GM19463 (cell line): ENCODE data around the gene TRIM38.

Experiments
- ATAC-seq: cut with Tn5 transposase; IDR thresholded peaks from one replicate; pipeline ENCODE4 v1.9.1; 2021; ENCODE audit warnings: mild to moderate bottlenecking, moderate library complexity; ENCODE audit not compliant: unreplicated experiment

TRIM38 gene

DNA sequence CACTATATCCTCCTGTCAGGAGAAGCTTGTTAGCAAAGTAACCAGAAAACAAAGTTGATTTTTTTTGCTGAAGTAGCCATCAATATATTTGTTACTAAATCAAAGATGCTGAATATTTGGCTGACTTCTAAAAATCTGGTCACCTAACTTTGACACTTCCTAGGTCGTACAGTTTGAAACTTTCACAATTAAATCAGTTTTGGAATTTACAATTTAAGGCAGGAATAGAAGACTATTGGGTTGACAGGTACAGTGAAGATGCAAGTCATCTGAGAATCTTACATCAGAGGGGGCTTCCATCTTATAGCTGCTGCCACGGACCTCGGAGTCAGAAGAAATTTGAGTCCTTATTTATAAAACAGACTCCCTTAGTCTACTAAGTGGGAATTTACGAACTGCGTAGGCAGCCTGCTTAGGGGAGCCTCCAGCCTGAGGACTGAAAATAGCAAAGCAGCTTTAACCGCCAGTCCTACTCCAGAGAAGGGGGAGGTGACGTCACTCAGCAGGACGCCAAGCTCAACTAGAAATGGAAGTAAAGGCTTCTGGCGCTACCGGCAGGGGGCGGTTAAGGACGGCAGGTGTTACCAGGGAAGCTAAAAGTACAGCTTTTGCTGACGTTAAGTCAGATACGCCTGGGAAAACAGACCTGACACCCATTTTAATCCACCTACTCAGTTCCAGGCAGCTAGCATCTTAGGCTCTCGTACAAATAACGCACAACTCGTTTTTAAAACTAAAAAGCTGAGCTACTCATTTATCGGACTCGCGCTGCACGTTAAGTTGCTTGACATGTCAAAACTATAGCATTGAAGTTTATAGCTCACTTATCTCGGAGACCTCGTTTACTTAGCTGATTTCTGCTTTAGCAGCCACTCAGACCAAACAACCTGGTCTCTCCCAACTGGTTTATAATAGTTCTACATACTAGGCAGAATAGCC, 63.6 kb downstream of the TRIM38 start:
- peak; percentile 33 for ATAC-seq

GRCh38 chr6:26026833-26027490, 64.4 kb downstream of the TRIM38 start:
- ATAC-seq: peak; percentile 36

GRCh38 chr6:26027491-26028211, 65.0 kb downstream of the TRIM38 start:
- ATAC-seq: no peak

DNA sequence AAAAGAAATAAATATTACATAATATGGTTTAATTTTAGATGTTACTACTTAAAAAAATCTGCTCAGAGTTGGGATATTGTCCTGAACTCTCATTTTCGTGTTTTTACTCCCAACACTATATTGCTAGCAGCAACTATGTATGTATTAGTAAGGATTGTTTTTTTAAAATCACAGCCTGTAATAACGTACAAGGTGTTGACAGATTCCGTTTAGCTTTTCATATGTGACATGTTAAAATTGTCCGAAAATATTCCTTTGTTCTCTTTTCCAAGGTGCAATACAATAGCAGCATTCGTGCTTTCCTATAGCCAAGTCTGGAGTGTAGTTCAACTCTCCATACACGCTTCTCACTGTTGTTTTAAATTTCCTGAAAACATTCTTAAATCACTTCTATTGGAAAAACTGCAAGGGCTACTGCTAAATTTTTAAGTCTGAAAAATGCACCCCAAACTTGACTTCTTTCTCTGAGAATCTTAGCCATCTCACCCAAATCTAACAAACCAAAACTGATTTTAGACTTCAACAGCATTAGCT, 65.7 kb downstream of the TRIM38 start:
- ATAC-seq: no peak

DNA sequence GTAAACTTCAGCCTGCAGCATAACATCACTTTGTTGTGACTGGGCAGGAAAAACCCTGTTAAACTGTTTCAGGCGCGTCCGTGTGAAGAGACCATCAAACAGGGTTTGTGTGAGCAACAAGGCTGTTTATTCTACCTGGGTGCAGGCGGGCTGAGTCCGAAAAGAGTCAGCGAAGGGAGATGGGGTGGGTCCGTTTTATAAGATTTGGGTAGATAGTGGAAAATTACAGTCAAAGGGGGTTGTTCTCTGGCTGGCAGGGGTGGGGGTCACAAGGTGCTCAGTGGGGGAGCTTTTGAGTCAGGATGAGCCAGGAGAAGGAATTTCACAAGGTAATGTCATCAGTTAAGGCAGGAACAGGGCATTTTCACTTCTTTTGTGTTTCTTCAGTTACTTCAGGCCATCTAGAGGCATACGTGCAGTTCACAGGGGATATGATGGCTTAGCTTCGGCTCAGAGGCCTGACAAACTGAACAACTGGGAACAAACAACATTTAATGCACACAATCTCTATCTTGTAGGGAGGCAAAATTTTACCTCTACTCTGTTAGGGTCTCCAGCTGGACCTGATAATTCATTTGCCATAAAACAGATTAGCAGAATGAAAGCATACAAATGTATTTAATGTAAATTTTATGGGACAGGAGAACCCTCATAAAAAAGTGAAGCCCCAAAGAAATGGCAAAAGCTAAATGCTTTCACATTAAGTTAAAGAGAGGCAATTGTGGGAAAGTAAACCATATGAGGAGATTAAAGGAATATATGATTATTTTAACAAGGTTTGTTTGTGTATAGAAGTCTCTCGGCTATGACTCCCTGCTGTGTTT, 66.4 kb downstream of the TRIM38 start:
- no peak for ATAC-seq

DNA sequence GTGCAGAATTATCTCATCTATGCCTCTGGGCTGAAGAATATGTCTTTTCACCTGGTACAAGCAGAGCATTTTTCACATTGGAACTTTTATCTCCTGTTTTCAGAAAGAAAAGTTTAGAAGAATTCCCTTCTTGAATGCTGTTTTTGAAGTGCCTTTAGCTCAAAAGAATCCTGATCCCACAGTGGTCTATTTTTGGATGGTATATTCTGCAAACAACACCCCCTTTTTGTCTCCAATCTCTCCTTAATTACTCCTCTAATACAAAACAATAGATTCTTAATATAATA, 66.9 kb downstream of the TRIM38 start:
- no peak for ATAC-seq

DNA sequence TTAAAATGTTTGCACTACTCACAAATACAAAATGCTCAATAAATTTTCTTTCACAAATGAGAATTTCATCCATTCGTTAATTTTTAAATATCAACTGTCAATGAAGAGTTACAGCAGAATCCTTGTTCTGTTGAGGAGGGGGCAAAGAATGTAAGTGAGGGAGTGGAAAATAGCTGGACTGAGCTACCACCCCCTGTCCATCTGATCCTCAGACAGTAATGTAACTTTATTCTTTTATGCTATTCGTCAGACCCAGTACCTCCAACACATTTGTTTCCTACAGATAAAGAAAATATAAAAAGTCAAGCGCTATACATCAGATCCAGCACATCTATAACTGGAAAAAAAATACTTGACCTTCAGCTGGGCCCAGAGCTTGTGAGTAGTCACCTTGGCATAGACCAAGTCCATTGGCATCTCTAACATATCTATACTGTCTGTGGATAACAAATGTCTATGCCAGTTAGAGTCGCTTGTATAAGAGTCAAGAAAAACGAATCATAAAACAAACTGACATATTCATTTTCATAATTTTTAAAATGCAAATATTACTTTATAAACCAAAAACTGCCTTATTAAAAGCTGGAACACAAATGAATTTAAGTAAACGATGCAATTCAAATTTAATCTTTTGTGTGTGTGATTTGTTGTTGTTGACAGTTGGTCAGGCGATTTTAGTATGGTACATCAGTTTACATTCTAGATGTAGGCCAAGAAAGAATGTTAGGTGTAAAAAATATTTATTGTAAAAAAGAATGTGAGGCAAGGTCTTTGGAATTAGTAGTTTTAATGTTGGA, 67.5 kb downstream of the TRIM38 start:
- no peak for ATAC-seq

- ATAC-seq: no peak
These were observed 68.1 kb downstream of the TRIM38 start for GRCh38 chr6:26030716-26031115.

- no peak for ATAC-seq
These were observed 68.6 kb downstream of the TRIM38 start for GRCh38 chr6:26031151-26031594.

GRCh38 chr6:26031595-26032339, 69.2 kb downstream of the TRIM38 start:
- ATAC-seq: peak; percentile 50

DNA sequence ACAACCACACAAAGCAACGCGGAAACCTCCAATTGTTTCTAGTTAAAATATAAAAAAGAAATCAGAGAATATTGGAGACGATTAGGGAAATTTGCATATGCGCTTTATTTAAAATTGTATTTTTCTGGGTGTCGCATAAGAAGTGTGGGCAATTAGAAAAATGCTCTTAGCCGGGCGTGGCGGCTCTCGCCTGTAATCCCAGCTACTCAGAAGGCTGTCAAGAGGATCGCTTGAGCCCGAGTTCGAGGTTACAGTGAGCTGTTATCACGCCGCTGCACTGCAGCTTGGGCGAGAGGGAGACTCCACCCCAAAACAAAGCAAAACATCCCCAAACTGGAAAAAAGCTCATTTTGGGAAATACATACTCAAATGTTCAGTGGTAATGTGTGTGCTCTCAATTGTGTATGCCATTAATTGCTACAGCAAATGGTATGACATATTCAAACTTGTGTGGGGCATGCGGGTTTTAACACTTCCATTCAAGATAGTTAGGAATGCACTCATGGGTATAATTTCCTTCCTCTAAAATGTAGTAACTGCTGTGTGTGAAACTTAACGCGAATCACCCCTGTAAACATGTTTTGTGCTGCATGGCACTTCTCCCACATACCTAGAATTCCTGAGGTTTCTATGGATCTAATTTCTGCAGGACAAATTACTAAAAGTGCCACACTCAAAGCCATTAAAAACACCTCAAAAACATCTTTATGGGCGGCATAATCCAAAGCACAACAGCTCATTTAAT, 69.9 kb downstream of the TRIM38 start:
- no peak for ATAC-seq

DNA sequence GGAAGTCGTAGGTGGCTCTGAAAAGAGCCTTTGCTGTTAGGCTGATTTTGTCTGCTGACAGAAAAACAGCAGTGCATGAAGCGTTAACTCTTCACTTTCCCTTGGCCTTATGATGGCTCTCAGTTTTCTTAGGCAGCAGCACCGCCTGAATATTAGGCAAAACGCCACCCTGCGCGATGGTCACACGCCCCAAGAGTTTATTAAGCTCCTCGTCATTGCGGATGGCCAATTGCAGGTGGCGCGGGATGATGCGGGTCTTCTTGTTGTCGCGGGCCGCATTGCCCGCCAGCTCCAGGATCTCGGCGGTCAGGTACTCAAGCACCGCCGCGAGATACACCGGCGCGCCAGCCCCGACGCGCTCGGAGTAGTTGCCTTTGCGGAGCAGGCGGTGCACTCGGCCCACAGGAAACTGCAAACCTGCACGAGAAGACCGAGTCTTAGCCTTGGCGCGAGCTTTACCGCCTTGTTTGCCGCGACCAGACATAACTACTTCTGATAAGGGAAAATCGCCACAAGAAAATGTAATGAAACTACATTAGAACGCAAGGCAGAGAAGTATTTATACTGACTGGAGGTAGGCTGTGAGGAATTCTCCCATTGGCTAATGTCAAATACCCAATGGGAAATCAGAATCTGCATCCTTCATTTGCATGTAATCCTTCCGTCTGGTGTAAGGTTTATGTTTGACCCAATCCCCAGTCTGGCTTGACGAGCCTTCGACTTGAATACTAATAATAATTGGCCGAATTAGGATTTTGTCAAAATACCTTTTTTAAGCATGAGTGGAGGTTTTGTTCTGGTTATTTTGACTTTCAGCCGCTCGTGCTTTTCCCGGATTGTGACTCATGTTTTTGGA, 70.7 kb downstream of the TRIM38 start:
- ATAC-seq: peak; percentile 44

GRCh38 chr6:26033941-26034354, 71.3 kb downstream of the TRIM38 start:
- ATAC-seq: no peak

DNA sequence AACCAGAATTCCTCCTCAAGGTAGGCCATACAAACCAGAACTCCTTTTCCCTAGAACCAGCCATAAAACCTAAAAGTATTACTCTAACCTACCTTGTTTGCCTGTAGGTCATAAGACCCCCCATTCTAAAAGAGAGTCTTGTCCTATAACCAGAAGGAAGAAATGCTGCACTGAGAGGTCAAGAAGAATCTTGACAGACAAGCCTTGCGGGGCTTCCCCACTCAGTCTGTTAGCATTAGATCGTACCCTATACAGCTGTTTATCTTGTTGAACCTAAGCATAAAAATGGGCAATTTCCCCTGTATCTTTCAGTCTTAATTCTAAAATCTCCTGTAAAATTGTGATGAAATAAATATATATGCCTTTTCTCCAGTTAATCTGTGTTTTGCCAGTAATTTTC, 72.3 kb downstream of the TRIM38 start:
- ATAC-seq: no peak
